SK-N-SH (cell line): ENCODE results near the gene BICD2. TPM values are rescaled to one million over a fixed set of nuclear protein-coding genes. Genes with fewer than 3 reads are reported as not detected.
A peak's percentile ranks its signal among the peaks of the same experiment; 100 is the strongest.

Source experiments
- CTCF ChIA-PET: fragments of 300-600, 350-600 bp; formaldehyde crosslinking; extraction: SDS; loops from one replicate; lab custom pipeline; 2021; lab: Yijun Ruan, JAX
- POLR2A ChIA-PET: fragments of 350-600 bp; sonication (Branson Sonifier 250); formaldehyde crosslinking; extraction: SDS; loops from one replicate; lab custom pipeline; 2020; ENCODE audit warnings: antibody characterized with exemption, inconsistent platforms; lab: Yijun Ruan, JAX
- DNase-seq: peaks from one replicate; pipeline ENCODE4 v3.0.0; 2012
- H2AFZ ChIP-seq: fragments of 200-600 bp; sonication (generic); 2 replicates; pipeline ENCODE4 v1.8.1; 2016; ENCODE audit warnings: antibody characterized with exemption, mild to moderate bottlenecking, low read depth
- H3F3A ChIP-seq: fragments of 200-600 bp; sonication (generic); replicated peaks from 2 replicates; pipeline ENCODE3; 2016; ENCODE audit warnings: antibody characterized with exemption, mild to moderate bottlenecking; ENCODE audit not compliant: insufficient read depth
- H3K27ac ChIP-seq, 2 experiments: fragments of 200-500 bp in 1 of 2; fragments of 200-600 bp in 1 of 2; sonication (Bioruptor generic) in 1 of 2; sonication (generic), shearing (Covaris generic) in 1 of 2; 2 replicates each; pipeline versions ENCODE4 v1.5.1 to v1.6.1; 2014 to 2016; ENCODE audit warnings: low read depth in 2 of 2, inconsistent platforms in 1 of 2, low read length in 1 of 2, mild to moderate bottlenecking in 1 of 2, mixed read lengths in 1 of 2
- H3K27me3 ChIP-seq: fragments of 200-600 bp; sonication (generic), shearing (Covaris generic); 2 replicates; pipeline ENCODE4 v1.6.1; 2016; ENCODE audit warnings: mixed run types; ENCODE audit not compliant: insufficient read depth
- H3K36me3 ChIP-seq, 2 experiments: fragments of 200-500 bp in 1 of 2; fragments of 200-600 bp in 1 of 2; sonication (Bioruptor generic) in 1 of 2; sonication (generic) in 1 of 2; replicated peaks in 1 of 2; 2 replicates each; pipeline versions ENCODE3 to v1.5.1; 2014 to 2016; ENCODE audit warnings: low read length in 1 of 2, mild to moderate bottlenecking in 1 of 2; ENCODE audit not compliant: insufficient read depth in 2 of 2, control insufficient read depth in 1 of 2
- H3K4me1 ChIP-seq, 2 experiments: fragments of 200-500 bp in 1 of 2; fragments of 200-600 bp in 1 of 2; sonication (Bioruptor generic) in 1 of 2; sonication (generic), shearing (Covaris generic) in 1 of 2; 2 replicates each; pipeline versions ENCODE4 v1.5.1 to v1.6.1; 2014 to 2016; ENCODE audit warnings: low read depth in 1 of 2, low read length in 1 of 2, mixed run types in 1 of 2; ENCODE audit not compliant: insufficient read depth in 2 of 2, control insufficient read depth in 1 of 2
- H3K4me2 ChIP-seq: fragments of 200-600 bp; sonication (generic), shearing (Covaris generic); 2 replicates; pipeline ENCODE4 v1.6.1; 2017; ENCODE audit warnings: mixed run types
- H3K4me3 ChIP-seq, 2 experiments: fragments of 200-500 bp in 1 of 2; fragments of 200-600 bp in 1 of 2; sonication (Bioruptor generic) in 1 of 2; sonication (generic), shearing (Covaris generic) in 1 of 2; 2 replicates each; pipeline versions ENCODE4 v1.5.1 to v1.8.1; 2014 to 2016; ENCODE audit warnings: low read depth in 2 of 2, inconsistent platforms in 1 of 2, low read length in 1 of 2, mild to moderate bottlenecking in 1 of 2, mixed read lengths in 1 of 2, moderate library complexity in 1 of 2
- H3K79me2 ChIP-seq: fragments of 200-600 bp; sonication (generic); 2 replicates; pipeline ENCODE4 v1.8.1; 2017; ENCODE audit warnings: mild to moderate bottlenecking; ENCODE audit not compliant: insufficient read depth
- H3K9ac ChIP-seq: fragments of 200-600 bp; sonication (generic); 2 replicates; pipeline ENCODE4 v1.6.1; 2017; ENCODE audit warnings: mixed run types
- H3K9me2 ChIP-seq: fragments of 200-600 bp; sonication (generic); 2 replicates; pipeline ENCODE4 v1.6.1; 2017; ENCODE audit warnings: mixed run types
- H3K9me3 ChIP-seq: fragments of 200-600 bp; sonication (generic); 2 replicates; pipeline ENCODE4 v1.6.1; 2017; ENCODE audit warnings: mixed run types, mild to moderate bottlenecking, moderate library complexity
- H4K20me1 ChIP-seq: fragments of 200-600 bp; sonication (generic); 2 replicates; pipeline ENCODE4 v1.6.1; 2017; ENCODE audit warnings: mild to moderate bottlenecking, mixed run types; ENCODE audit not compliant: insufficient read depth
- CHD2 ChIP-seq: fragments of 150-350 bp; IDR thresholded peaks from 2 replicates; pipeline ENCODE4 v1.6.1; 2018; ENCODE audit warnings: low read length; ENCODE audit not compliant: partially characterized antibody
- ELF1 ChIP-seq: IDR thresholded peaks from 2 replicates; pipeline ENCODE4 v1.4.0; 2012
- EP300 ChIP-seq, 2 experiments: IDR thresholded peaks; 2 replicates each; pipeline versions ENCODE4 v1.4.0 to v1.6.1; 2012; ENCODE audit warnings: borderline replicate concordance in 1 of 2, low read depth in 1 of 2, low read length in 1 of 2
- EZH2phosphoT487 ChIP-seq: fragments of 200-600 bp; sonication (generic); IDR thresholded peaks from 2 replicates; pipeline ENCODE4 v1.6.1; 2017; ENCODE audit warnings: low read depth, mixed run types, mild to moderate bottlenecking, antibody characterized with exemption, moderate library complexity, borderline replicate concordance
- FOXJ3 ChIP-seq: sonication (generic); formaldehyde crosslinking; IDR thresholded peaks from 2 replicates; pipeline ENCODE4 v1.5.1; 2020; ENCODE audit warnings: mild to moderate bottlenecking, missing genetic modification reagents
- FOXM1 ChIP-seq: IDR thresholded peaks from 2 replicates; pipeline ENCODE4 v1.4.0; 2012; ENCODE audit warnings: low read depth, mild to moderate bottlenecking
- GABPA ChIP-seq: IDR thresholded peaks from 2 replicates; pipeline ENCODE4 v1.4.0; 2012; ENCODE audit warnings: low read depth, mild to moderate bottlenecking
- GATA2 ChIP-seq: sonication (generic); formaldehyde crosslinking; IDR thresholded peaks from 2 replicates; pipeline ENCODE4 v1.5.0; 2020; ENCODE audit warnings: mild to moderate bottlenecking, missing genetic modification reagents
- JUND ChIP-seq: IDR thresholded peaks from 2 replicates; pipeline ENCODE4 v1.4.0; 2012
- MXI1 ChIP-seq: IDR thresholded peaks from 2 replicates; pipeline ENCODE4 v1.6.1; 2012; ENCODE audit warnings: mild to moderate bottlenecking, low read depth, low read length, improper control_type of control experiment
- NRF1 ChIP-seq: IDR thresholded peaks from 2 replicates; pipeline ENCODE4 v1.6.1; 2012; ENCODE audit warnings: low read depth, mild to moderate bottlenecking, low read length
- POLR2AphosphoS5 ChIP-seq: IDR thresholded peaks from 2 replicates; pipeline ENCODE4 v1.6.1; 2012; ENCODE audit warnings: low read depth, low read length
- RFX5 ChIP-seq: IDR thresholded peaks from 2 replicates; pipeline ENCODE4 v1.6.1; 2012; ENCODE audit warnings: mild to moderate bottlenecking, improper control_type of control experiment, low read length
- SIN3A ChIP-seq: IDR thresholded peaks from 2 replicates; pipeline ENCODE4 v1.6.1; 2012; ENCODE audit warnings: low read depth, mild to moderate bottlenecking, low read length, moderate library complexity, borderline replicate concordance
- SMC3 ChIP-seq: IDR thresholded peaks from 2 replicates; pipeline ENCODE4 v1.6.1; 2012; ENCODE audit warnings: low read depth, low read length, improper control_type of control experiment
- TAF1 ChIP-seq: IDR thresholded peaks from 2 replicates; pipeline ENCODE4 v1.6.1; 2012; ENCODE audit warnings: low read depth, mild to moderate bottlenecking, low read length, moderate library complexity, borderline replicate concordance
- TCF12 ChIP-seq: IDR thresholded peaks from 2 replicates; pipeline ENCODE4 v1.4.0; 2012
- TEAD4 ChIP-seq: IDR thresholded peaks from 2 replicates; pipeline ENCODE4 v1.4.0; 2012; ENCODE audit warnings: mild to moderate bottlenecking, borderline replicate concordance; ENCODE audit not compliant: insufficient read depth
- YY1 ChIP-seq: IDR thresholded peaks from 2 replicates; pipeline ENCODE4 v1.4.0; 2012; ENCODE audit warnings: low read depth, mild to moderate bottlenecking
- WGBS: methylation state at CpG from one replicate; pipeline ENCODE4 v1.1.6; 2017; ENCODE audit warnings: low lambda C conversion rate; 5-methylcytosine and 5-hydroxymethylcytosine counted together
- polyA plus RNA-seq, 3 experiments: library from polyadenylated mRNA; depleted of rRNA; stranded (reverse); fragments of >200 nt; gene quantifications; 2 replicates each; pipeline ENCODE4 v1.2.3, GENCODE V29; 2012
- TF ChIP-seq, protein P1 (sequence below): fragments of 200-600 bp; sonication (generic); IDR thresholded peaks from 2 replicates; pipeline ENCODE4 v1.6.1; 2017; ENCODE audit warnings: antibody characterized with exemption, mild to moderate bottlenecking, moderate library complexity
- TF ChIP-seq, protein P2 (sequence below): IDR thresholded peaks from 2 replicates; pipeline ENCODE4; 2012
- TF ChIP-seq, protein P3 (sequence below): fragments of 150-350 bp; IDR thresholded peaks from 2 replicates; pipeline ENCODE4 v1.6.1; 2016; ENCODE audit warnings: mild to moderate bottlenecking, low read depth, low read length

BICD2 gene
- polyA plus RNA-seq, 1 of the 3 experiments (the other 2 are of a cell fraction) = 19.6 TPM

DNA sequence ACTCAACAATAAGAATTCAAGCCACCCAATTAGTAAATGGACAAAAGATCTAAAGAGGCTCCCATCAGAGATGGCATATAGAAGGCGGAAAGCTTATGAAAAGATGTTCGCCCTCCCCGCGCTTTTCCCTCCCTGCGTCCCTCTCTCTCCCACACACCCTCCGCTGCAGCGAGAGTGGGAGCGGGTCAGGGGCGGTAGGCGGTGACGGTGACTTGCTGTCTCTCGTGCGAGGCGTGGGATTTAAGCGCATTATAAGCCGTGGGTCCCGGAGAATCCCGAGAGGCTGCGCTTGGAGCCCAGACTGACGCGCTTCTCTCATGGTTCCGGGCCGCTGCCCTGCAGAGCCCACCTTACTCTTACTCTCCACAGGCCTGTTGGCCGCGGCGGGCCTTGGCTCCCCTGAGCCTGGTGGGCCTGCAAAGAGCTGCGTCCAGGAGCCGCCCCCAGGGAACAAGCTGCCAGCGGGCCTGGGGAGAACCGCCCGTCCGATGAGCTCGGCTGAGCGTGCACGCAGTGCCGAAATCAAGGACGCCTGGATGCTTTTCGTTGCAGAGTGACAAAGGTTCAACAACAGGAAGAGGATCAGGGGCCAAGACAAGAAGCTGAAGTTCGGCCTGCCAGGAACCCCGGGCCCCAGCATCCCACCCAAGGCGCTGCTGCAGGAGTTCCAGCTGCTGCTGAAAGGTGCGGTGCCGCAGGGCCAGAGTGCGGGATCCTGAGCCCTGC, 42.6 kb upstream of the BICD2 start:
- DNase-seq = peak; percentile 44
- no peaks in the 10 kb centered on the region for H3K36me3 ChIP-seq
- POLR2A ChIA-PET = no interaction called here
- H3F3A ChIP-seq = no peaks in the 10 kb centered on the region
- 0 out of 2 replicates have a peak overlapping the region, but pooled peaks have one; percentile 3 for H2AFZ ChIP-seq
- no peak overlapping the region; the same call in 1 of the 2 replicates for H3K4me2 ChIP-seq
- H3K9me3 ChIP-seq = no peaks in the 10 kb centered on the region
- 13% methylated on average over 12 of the region's 44 CpGs for WGBS
- peaks cover 65% of the 10 kb centered on the region for H3K27me3 ChIP-seq
- H4K20me1 ChIP-seq = no peaks in the 10 kb centered on the region
- H3K4me3 ChIP-seq = no peak overlapping the region
- CTCF ChIA-PET = no interaction called here
- no peaks in the 10 kb centered on the region for H3K9me2 ChIP-seq
- H3K79me2 ChIP-seq = no peaks in the 10 kb centered on the region
- no peak overlapping the region for H3K27ac ChIP-seq
- no peaks in the 10 kb centered on the region; a peak in 1 of 4 replicates for H3K4me1 ChIP-seq
- H3K9ac ChIP-seq = no peak overlapping the region
- TF ChIP-seq SIN3A (no peak), GATA2 (CRISPR knock-in tag) (no peak), EP300 (IDR thresholded peaks at IDR 0.05; ENCODE audit: borderline replicate concordance in 1 of 2, low read depth in 1 of 2, low read length in 1 of 2) (no peak), RFX5 (no peak), FOXM1 (no peak), ELF1 (no peak)
- TF ChIP-seq, protein P1, sequence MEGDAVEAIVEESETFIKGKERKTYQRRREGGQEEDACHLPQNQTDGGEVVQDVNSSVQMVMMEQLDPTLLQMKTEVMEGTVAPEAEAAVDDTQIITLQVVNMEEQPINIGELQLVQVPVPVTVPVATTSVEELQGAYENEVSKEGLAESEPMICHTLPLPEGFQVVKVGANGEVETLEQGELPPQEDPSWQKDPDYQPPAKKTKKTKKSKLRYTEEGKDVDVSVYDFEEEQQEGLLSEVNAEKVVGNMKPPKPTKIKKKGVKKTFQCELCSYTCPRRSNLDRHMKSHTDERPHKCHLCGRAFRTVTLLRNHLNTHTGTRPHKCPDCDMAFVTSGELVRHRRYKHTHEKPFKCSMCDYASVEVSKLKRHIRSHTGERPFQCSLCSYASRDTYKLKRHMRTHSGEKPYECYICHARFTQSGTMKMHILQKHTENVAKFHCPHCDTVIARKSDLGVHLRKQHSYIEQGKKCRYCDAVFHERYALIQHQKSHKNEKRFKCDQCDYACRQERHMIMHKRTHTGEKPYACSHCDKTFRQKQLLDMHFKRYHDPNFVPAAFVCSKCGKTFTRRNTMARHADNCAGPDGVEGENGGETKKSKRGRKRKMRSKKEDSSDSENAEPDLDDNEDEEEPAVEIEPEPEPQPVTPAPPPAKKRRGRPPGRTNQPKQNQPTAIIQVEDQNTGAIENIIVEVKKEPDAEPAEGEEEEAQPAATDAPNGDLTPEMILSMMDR = no peak
- TF ChIP-seq, protein P2, sequence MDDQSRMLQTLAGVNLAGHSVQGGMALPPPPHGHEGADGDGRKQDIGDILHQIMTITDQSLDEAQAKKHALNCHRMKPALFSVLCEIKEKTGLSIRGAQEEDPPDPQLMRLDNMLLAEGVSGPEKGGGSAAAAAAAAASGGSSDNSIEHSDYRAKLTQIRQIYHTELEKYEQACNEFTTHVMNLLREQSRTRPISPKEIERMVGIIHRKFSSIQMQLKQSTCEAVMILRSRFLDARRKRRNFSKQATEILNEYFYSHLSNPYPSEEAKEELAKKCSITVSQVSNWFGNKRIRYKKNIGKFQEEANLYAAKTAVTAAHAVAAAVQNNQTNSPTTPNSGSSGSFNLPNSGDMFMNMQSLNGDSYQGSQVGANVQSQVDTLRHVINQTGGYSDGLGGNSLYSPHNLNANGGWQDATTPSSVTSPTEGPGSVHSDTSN = no peak

DNA sequence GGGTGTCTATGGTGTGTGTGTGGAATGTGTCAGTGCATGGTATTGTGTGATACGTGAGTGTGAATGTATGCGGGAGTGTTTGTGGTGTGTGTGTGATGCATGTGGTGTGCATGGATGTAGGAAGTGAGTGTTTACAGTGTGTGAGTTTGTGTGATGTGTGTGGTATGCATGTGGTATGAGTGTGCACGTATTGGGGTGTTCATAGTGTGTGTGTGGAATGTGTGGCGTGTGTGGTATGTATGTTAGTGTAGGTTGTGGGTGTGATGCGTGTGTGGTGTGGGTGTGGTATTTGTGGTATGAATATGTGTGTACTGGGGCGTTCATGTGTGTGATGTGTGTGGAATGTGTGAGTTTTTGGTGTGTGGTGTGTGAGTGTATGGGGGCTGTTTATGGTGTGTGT, 40.1 kb upstream of the BICD2 start:
- Histone ChIP-seq H3K4me2 (no peak overlapping the region), H4K20me1 (no peaks in the 10 kb centered on the region), H3K9ac (no peak overlapping the region), H2AFZ (no peak overlapping the region), H3K27ac (no peak overlapping the region), H3K4me3 (no peak overlapping the region), H3K9me3 (no peaks in the 10 kb centered on the region), H3F3A (no peaks in the 10 kb centered on the region), H3K4me1 (no peaks in the 10 kb centered on the region; a peak in 1 of 4 replicates), H3K79me2 (no peaks in the 10 kb centered on the region), H3K36me3 (no peaks in the 10 kb centered on the region), H3K9me2 (no peaks in the 10 kb centered on the region), H3K27me3 (peaks cover 51% of the 10 kb centered on the region)
- POLR2A ChIA-PET = no interaction called here
- WGBS = 59% methylated on average over 6 of the region's 6 CpGs
- no peak for DNase-seq
- CTCF ChIA-PET = no interaction called here
- TF ChIP-seq JUND = no peak
- TF ChIP-seq YY1 = no peak
- TF ChIP-seq TEAD4 = no peak
- no peak for TF ChIP-seq FOXJ3 (CRISPR knock-in tag)
- no peak for TF ChIP-seq TCF12
- TF ChIP-seq SMC3 = no peak
- TF ChIP-seq NRF1 = no peak
- TF ChIP-seq, protein P2 = no peak
- TF ChIP-seq CHD2 = no peak
- no peak for TF ChIP-seq POLR2AphosphoS5
- TF ChIP-seq, protein P3, sequence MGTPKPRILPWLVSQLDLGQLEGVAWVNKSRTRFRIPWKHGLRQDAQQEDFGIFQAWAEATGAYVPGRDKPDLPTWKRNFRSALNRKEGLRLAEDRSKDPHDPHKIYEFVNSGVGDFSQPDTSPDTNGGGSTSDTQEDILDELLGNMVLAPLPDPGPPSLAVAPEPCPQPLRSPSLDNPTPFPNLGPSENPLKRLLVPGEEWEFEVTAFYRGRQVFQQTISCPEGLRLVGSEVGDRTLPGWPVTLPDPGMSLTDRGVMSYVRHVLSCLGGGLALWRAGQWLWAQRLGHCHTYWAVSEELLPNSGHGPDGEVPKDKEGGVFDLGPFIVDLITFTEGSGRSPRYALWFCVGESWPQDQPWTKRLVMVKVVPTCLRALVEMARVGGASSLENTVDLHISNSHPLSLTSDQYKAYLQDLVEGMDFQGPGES = no peak
- no peak for TF ChIP-seq GATA2 (CRISPR knock-in tag)
- no peak for TF ChIP-seq GABPA
- no peak for TF ChIP-seq EZH2phosphoT487
- TF ChIP-seq TAF1 = no peak
- TF ChIP-seq FOXM1 = no peak
- no peak for TF ChIP-seq RFX5
- no peak for TF ChIP-seq MXI1
